MM.1S (cell line): ENCODE data around the gene RASSF6.

ENCODE experiments used
- CTCF ChIP-seq: fragments of 300-600 bp; sonication (generic); IDR thresholded peaks from 2 replicates; pipeline ENCODE4 v1.5.1; 2016; ENCODE audit warnings: antibody characterized with exemption, low read length, mixed read lengths
- EZH2 ChIP-seq: fragments of 300-600 bp; sonication (generic); optimal IDR thresholded peaks from 2 replicates; pipeline ENCODE3; 2017; ENCODE audit warnings: low read depth, mild to moderate bottlenecking, antibody characterized with exemption, low read length, mixed read lengths
- EZH2phosphoT487 ChIP-seq: fragments of 300-600 bp; sonication (generic); IDR thresholded peaks from 2 replicates; pipeline ENCODE4 v1.6.1; 2018; ENCODE audit warnings: antibody characterized with exemption, low read length

GRCh38 chr4:73585345-73585744 is 34.9 kb downstream of the RASSF6 start:
- TF ChIP-seq CTCF (no peak), EZH2 (no peak), EZH2phosphoT487 (no peak)
